HG03159 (cell line): Measurements from ENCODE around the gene AGRN.
"Not testable (repeated sequence)": the region's sequence is repeated elsewhere in the genome, so short reads cannot be mapped to it uniquely, and the experiment has no call there.

ENCODE experiments used
- ATAC-seq: cut with Tn5 transposase; IDR thresholded peaks from one replicate; pipeline ENCODE4 v1.9.1; 2021; ENCODE audit warnings: mild to moderate bottlenecking, moderate library complexity; ENCODE audit not compliant: unreplicated experiment

AGRN gene

GRCh38 chr1:1020000-1020404 is at the start of gene AGRN:
AGRN (plus strand) TSS chr1:1020120; CDS start chr1:1020173, 53 bp downstream.
- peak; percentile 34 for ATAC-seq

GRCh38 chr1:970242-970972 is 49.5 kb upstream of the AGRN start:
- ATAC-seq = no peak

- no peak for ATAC-seq
These were observed 48.8 kb upstream of the AGRN start for GRCh38 chr1:970973-971730.

DNA sequence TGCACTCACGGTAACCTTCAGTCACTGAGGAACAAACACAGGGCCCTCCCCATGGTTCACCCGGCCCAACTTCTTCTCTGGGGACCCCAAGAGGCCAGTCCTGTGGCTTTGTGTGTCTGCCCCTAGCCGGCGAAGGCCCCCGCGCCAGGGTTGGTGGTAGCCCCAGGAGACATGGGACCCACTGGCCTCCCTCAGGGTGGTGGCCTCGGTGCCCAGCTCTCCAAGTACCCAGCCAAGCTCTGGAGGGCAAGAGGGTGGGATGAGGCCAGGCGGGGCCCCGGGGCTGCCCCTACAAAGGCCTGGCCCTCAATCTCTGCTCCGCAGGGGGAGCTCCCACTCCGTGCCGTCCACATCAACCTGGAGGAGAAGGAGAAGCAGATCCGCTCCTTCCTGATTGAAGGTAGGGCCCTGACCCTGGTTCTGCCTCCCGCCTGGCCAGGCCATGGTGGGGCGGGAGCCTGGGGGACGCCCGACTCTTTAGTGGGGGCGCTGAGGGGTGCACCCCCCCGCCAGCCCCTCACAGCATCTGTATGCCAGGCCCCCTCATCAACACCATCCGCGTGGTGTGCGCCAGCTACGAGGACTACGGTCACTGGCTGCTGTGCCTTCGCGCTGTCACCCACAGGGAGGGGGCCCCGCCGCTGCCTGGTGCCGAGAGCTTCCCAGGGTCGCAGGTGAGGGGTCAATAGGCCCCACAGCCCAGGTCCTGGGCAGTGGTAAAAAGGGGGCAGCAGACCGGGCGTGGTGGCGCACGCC is 48.0 kb upstream of the AGRN start:
- ATAC-seq = no peak

DNA sequence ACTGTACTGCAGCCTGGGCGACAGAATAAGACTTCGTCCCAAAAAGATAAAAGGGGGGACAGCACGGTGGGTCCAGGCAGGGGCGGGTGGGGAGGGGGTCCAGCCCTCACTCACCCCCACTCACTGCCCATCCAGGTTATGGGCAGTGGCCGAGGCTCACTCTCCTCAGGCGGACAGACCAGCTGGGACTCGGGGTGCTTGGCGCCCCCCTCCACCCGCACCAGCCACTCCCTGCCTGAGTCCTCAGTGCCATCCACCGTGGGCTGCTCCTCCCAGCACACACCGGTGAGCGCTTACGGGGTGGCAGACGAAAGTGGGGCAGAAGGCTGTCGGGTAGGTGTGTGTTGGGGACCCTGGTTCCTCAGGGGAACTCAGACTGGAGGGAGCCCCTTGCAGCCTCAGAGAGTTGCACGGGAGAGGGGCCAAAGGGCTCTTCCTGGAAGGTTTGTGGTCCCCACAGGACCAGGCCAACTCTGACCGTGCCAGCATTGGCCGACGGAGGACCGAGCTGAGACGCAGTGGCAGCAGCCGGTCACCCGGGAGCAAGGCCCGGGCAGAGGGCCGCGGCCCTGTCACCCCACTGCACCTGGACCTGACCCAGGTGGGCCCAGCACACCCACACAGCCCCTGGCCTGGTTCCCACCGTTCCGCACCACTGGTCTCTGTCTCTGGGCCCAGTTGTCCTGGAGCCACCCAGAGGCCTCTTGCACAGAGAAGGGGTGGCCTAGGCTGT is 47.0 kb upstream of the AGRN start:
- no peak for ATAC-seq

DNA sequence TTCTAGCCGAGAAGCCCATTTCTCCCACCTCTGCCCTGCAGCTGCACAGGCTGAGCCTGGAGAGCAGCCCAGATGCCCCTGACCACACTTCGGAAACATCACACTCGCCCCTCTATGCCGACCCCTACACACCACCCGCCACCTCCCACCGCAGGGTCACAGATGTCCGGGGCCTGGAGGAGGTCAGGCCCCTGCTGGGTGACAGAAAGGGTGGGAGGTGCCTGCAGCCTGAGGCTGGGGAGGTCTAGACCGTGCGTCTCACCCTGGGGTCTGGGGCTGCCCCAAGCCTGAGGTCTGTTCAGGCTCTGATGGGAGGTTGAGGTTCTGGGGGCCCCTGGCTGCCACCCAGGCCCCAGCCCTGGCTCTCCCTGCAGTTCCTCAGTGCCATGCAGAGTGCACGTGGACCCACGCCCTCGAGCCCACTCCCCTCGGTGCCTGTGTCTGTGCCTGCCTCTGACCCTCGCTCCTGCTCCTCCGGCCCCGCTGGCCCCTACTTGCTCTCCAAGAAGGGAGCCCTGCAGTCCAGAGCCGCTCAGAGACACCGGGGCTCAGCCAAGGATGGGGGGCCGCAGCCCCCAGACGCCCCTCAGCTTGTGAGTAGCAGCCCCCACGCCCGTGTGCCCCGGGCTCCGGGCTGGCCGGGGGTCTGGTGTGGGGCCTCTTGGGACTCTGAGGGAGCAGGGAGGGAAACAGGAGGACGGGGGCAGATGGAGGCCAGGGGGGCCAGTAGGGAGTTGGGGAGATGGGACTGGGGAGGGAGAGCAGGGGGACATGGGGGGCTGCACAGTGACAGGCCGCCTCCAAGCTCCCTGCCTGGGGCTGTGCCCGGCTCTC is 46.2 kb upstream of the AGRN start:
- no peak for ATAC-seq

DNA sequence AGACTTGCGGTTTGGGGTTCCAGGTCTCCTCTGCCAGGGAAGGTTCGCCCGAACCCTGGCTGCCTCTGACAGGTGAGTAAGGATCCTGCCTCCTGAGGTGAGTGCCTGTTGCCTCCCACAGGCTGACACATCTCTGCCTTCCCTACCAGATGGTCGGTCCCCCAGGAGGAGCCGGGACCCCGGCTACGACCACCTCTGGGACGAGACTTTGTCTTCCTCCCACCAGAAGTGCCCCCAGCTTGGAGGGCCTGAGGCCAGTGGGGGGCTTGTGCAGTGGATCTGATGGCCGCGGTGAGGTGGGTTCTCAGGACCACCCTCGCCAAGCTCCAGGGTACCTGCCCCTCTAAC is 45.7 kb upstream of the AGRN start:
- ATAC-seq = no peak

DNA sequence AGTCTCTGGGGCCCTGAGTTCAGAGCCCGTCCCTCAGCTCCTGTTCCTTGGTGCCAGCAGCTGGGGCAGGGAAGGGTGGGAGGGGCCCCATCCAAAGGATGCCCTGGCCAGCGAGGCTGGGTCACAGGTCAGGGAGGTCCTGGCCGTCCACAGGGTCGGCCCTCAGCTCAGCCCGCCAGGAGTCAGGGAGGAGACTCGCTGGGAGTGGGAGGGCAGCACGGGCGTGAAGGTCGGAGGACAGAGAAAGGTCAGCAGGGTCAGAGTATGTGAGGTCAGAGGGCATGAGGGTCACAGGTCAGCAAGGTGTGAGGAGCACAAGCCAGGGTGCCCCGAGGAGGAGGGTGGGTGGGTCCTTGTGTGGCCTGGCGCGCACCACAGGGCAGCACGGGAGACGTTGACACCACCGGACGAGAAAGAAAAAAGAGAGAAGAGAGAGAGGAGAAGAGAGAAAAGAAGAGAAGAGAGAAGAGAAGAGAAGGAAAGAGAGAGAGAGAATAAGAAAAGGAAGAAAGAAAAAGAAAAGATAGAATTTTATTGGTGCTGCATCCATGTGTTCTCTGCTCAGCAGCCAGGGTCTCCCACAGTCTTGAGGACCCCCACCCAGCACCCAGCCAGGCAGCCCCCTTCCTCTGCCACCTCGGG is 45.1 kb upstream of the AGRN start:
- no peak for ATAC-seq

DNA sequence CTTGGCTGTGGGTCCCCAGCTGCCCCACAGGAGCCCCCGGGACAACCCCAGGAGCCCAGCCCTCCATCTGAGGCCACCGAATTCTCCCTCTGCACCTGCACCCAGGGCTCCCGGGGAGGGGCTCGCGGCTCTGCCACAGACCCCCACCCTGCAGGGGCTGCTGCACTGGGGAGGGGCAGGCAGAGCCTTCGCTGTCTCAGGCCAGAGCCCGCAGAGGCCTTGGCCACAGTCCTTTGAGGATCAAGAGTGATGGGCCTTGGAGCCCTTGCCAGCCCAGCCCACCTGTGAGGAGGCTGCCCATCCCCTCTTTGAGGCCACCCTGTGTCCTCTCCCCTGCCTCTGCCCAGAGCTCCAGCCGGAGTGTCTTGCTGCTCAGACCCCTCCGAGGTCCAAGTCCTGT is 44.6 kb upstream of the AGRN start:
- ATAC-seq = no peak

DNA sequence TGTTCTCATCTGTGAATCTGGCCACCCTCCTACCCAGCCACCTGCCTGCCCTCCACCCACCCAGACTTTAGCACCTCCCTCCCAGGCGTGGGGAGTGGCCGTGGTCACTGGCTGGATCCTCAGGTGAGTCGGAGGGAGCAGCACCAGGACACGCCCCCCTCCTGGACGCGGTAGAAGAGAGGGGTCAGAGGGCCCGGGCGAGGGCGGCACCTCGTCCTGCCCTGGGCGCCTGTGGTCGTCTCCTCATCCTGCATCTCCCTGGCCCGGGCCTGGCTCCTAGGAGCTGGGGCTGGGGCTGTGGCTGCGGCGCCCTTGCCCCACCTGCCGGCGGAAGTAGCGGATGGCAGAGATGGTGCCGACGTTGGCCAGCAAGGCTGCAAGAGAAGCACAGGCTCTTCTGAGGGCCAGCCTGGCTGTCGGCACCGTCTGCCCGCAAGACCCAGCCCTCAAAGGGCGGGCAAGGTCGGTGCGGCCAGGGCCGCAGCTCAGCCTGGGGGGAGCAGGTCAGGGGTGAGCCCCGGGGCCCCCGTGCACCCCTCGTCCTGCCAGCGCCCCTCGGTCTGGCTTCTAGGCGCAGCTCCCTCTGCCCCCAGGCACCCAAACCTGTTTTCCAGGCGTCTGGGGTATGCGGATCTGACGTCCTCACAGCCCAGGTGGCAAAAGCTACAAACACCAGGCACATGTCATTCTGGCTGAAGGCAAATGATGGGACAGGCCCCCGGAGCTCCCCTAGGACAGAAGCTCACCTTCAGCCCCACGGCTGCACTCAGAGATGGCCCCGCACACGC is 43.8 kb upstream of the AGRN start:
- ATAC-seq = no peak

GRCh38 chr1:976791-977190 is 43.1 kb upstream of the AGRN start:
- ATAC-seq = not testable (repeated sequence)

DNA sequence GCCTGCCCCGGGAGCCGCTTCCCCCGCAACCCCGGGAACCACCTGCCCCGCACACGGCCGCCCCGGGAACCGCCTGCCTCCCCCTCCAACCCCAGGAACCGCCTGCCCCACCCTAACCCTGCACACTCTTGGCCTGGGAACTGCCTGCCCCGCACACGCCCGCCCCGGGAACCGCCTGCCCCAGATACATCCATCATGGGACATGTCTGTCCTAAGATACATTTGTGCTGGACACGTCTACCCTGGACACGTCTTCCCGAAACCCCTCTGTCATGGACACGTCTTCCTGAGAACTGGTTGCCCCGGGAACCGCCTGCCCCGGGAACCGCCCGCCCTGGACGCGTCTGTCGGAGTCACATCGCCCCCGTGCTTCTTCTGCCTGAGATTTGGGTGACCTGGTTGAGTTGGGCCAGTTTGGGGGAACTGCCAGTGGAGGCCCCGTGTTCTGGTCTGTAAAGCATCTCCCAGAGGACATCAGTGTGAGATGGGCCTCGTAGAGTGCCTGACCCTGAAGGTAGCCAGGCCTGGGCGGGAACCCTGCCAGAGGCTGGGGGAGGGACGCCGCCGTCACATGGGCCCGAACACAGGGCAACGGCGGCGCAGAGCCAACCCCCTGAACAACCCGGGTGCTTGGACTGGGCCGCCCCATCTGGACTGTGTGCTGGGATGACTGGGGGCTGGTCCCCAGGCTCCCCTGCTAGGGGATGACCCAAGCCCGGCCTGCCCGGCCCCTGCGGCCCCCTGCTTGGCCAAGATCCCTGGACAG is 41.7 kb upstream of the AGRN start:
- ATAC-seq = no peak

GRCh38 chr1:978835-979743 is 40.8 kb upstream of the AGRN start:
- ATAC-seq = no peak

DNA sequence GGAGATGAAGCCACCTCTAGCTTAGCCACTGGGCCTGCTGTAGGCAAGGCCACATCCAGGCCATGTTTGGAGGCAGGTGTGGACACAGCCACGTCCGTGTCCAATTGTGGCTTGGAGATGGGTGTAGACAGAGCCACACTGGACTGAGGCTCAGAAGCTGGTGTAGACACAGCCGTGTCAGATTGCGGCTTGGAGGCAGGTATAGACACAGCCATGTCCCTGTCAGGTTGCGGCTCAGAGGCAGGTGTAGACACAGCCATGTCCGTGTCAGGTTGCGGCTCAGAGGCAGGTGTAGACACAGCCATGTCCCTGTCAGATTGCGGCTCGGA is 40.2 kb upstream of the AGRN start:
- no peak for ATAC-seq

GRCh38 chr1:980137-980571 is 39.8 kb upstream of the AGRN start:
- no peak for ATAC-seq

- no peak for ATAC-seq
These were observed 39.1 kb upstream of the AGRN start for GRCh38 chr1:980602-981395.
